Body of pancreas (tissue), 4 donors: Measurements from ENCODE around the gene SSH2. TPM values are rescaled to one million over a fixed set of nuclear protein-coding genes. Genes with fewer than 3 reads are reported as not detected.

Source experiments
- ATAC-seq: fragments of 150-250 bp; one replicate; pipeline ENCODE4 v1.9.1; 2016
- DNase-seq, 4 donors: peaks; one replicate each; pipeline ENCODE4 v3.0.0-alpha.2; 2019
- H3K27ac ChIP-seq, 4 donors: fragments of 200-600 bp; sonication (generic); 1 replicate in 3 of 4; 2 replicates in 1 of 4; pipeline versions ENCODE4 v1.5.1 to v1.6.1; 2016 to 2019; ENCODE audit warnings: mild to moderate bottlenecking in 1 of 4, mixed read lengths in 1 of 4, moderate library complexity in 1 of 4
- H3K27me3 ChIP-seq, 2 donors: fragments of 200-600 bp; sonication (generic); one replicate each; pipeline ENCODE4 v1.6.0; 2016; ENCODE audit warnings: mild to moderate bottlenecking in 1 of 2
- H3K36me3 ChIP-seq, 2 donors: fragments of 200-600 bp; sonication (generic); replicated peaks in 1 of 2; 2 replicates each; pipeline ENCODE4 v1.5.1; 2016; ENCODE audit warnings: low read depth in 2 of 2; ENCODE audit not compliant: insufficient read depth in 1 of 2
- H3K4me1 ChIP-seq: fragments of 200-600 bp; sonication (generic); one replicate; pipeline ENCODE4 v1.6.0; 2016
- H3K4me3 ChIP-seq, 2 donors: fragments of 200-600 bp; sonication (generic); 1 replicate in 1 of 2; 2 replicates in 1 of 2; pipeline ENCODE4 v1.5.1; 2016 to 2019
- H3K9me3 ChIP-seq, 3 donors: fragments of 200-600 bp; sonication (generic); 1 replicate in 2 of 3; 2 replicates in 1 of 3; pipeline ENCODE4 v1.5.1; 2016
- POLR2A ChIP-seq, 3 donors: fragments of 450-650 bp; IDR thresholded peaks; one replicate each; pipeline ENCODE4 v1.6.1; 2016; ENCODE audit warnings: antibody characterized with exemption in 3 of 3, mild to moderate bottlenecking in 2 of 3
- whole genome bisulfite sequencing, 2 donors: methylation state at CpG; one replicate each; pipeline ENCODE4 v1.1.5; 2017; 5-methylcytosine and 5-hydroxymethylcytosine counted together
- intact Hi-C: fragments of 100-400 bp; cut with DNase I; formaldehyde crosslinking; loops from one replicate; pipeline ENCODE4 v1.15.1; 2023
- total RNA-seq, 2 donors: library from RNA; depleted of rRNA; stranded (reverse); fragments of >200 nt; gene quantifications; one replicate each; pipeline ENCODE4 v1.1.0, GENCODE V29; 2016
- TF ChIP-seq, protein P1 (sequence below), 7 experiments: fragments of 450-650 bp in 4 of 7; fragments of 200-600 bp in 3 of 7; sonication (generic) in 3 of 7; IDR thresholded peaks; one replicate each; pipeline ENCODE4 v1.5.1; 2016 to 2019; ENCODE audit warnings: antibody characterized with exemption in 7 of 7

The SSH2 gene
- total RNA-seq, 2 donors from 2014 or later: 8.2 to 8.6 TPM

DNA sequence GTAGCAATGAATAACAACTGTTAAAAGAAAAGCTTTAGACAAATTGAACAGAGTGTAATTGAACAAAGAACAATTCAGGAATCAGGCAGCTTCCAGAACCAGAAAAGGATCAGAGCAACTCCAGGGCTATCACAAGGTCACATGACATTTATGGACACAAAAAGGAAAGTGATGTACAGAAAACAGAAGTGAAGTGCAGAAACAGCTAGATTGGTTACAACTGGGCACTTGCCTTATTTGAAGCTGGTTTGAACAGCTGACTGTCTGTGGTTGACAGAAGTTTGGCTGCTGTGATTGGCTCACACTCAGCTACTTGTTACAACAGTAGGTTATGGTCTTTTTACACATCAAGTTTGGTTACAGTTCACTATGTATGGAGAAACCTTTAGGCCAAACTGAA is 26.2 kb upstream of the SSH2 start:
- H3K36me3 ChIP-seq: no peaks in the 10 kb centered on the region
- H3K27me3 ChIP-seq: no peaks in the 10 kb centered on the region
- intact Hi-C loops: no loop called here
- no peak overlapping the region for H3K27ac ChIP-seq
- no peak overlapping the region for H3K4me3 ChIP-seq
- DNase-seq (no peak), ATAC-seq (no peak)
- H3K9me3 ChIP-seq: peaks cover 0 to 7% (median 0%) of the 10 kb centered on the region in 3 donors
- H3K4me1 ChIP-seq: no peaks in the 10 kb centered on the region
- TF ChIP-seq, protein P1, sequence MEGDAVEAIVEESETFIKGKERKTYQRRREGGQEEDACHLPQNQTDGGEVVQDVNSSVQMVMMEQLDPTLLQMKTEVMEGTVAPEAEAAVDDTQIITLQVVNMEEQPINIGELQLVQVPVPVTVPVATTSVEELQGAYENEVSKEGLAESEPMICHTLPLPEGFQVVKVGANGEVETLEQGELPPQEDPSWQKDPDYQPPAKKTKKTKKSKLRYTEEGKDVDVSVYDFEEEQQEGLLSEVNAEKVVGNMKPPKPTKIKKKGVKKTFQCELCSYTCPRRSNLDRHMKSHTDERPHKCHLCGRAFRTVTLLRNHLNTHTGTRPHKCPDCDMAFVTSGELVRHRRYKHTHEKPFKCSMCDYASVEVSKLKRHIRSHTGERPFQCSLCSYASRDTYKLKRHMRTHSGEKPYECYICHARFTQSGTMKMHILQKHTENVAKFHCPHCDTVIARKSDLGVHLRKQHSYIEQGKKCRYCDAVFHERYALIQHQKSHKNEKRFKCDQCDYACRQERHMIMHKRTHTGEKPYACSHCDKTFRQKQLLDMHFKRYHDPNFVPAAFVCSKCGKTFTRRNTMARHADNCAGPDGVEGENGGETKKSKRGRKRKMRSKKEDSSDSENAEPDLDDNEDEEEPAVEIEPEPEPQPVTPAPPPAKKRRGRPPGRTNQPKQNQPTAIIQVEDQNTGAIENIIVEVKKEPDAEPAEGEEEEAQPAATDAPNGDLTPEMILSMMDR (IDR thresholded peaks at IDR 0.05): no peak
- TF ChIP-seq POLR2A (IDR thresholded peaks at IDR 0.05): no peak

DNA sequence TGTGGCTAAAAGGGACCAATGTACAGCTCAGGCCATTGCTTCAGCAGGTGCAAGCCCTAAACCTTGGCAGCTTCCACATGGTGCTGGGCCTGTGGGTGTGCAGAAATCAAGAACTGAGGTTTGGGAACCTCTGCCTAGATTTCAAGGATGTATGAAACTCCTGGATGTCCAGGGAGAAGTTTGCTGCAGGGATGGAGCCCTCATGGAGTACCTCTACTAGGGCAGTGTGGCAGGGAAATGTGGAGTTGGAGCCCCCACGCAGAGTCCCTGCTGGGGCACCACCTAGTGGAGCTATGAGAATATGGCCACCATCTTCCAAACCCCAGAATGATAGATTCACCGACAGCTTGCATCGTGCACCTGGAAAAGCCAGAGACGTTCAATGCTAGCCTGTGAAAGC is 24.4 kb upstream of the SSH2 start:
- no peak overlapping the region for H3K27ac ChIP-seq
- ATAC-seq (no peak), DNase-seq (no peak)
- H3K4me1 ChIP-seq: no peaks in the 10 kb centered on the region
- no peaks in the 10 kb centered on the region for H3K27me3 ChIP-seq
- TF ChIP-seq POLR2A (IDR thresholded peaks at IDR 0.05): no peak
- TF ChIP-seq, protein P1 (IDR thresholded peaks at IDR 0.05): no peak
- H3K36me3 ChIP-seq: no peaks in the 10 kb centered on the region
- peaks cover 0 to 7% (median 0%) of the 10 kb centered on the region in 3 donors for H3K9me3 ChIP-seq
- intact Hi-C loops: no loop called here
- H3K4me3 ChIP-seq: no peak overlapping the region
- WGBS, 2 donors: 82 to 85% methylated on average over 4 of the region's 4 CpGs

DNA sequence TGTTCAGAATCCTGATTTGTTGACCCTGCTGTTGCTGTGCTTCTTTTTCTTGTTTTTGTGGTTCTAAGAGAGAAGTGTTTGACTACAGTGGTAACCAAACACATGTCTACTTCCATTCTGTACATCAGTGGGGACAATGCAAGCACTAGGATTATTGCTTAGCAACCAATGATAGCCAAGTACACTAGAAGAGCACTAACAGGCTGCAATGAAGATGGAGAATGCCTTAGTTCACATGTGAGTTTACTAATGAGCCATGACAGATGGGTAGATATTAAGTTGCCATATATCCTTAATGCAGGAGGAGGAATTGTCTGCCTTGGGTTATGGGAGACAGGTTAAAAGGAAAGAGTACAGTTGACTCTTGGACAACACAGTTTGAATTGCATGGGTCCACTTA is 19.7 kb upstream of the SSH2 start:
- no peaks in the 10 kb centered on the region for H3K27me3 ChIP-seq
- peaks cover 0 to 7% (median 0%) of the 10 kb centered on the region in 3 donors for H3K9me3 ChIP-seq
- H3K27ac ChIP-seq: no peak overlapping the region
- no peak for TF ChIP-seq POLR2A (IDR thresholded peaks at IDR 0.05)
- TF ChIP-seq, protein P1 (IDR thresholded peaks at IDR 0.05): no peak
- intact Hi-C loops: no loop called here
- no peak for DNase-seq
- ATAC-seq: no peak
- no peaks in the 10 kb centered on the region for H3K36me3 ChIP-seq
- no peak overlapping the region for H3K4me3 ChIP-seq
- H3K4me1 ChIP-seq: no peaks in the 10 kb centered on the region

DNA sequence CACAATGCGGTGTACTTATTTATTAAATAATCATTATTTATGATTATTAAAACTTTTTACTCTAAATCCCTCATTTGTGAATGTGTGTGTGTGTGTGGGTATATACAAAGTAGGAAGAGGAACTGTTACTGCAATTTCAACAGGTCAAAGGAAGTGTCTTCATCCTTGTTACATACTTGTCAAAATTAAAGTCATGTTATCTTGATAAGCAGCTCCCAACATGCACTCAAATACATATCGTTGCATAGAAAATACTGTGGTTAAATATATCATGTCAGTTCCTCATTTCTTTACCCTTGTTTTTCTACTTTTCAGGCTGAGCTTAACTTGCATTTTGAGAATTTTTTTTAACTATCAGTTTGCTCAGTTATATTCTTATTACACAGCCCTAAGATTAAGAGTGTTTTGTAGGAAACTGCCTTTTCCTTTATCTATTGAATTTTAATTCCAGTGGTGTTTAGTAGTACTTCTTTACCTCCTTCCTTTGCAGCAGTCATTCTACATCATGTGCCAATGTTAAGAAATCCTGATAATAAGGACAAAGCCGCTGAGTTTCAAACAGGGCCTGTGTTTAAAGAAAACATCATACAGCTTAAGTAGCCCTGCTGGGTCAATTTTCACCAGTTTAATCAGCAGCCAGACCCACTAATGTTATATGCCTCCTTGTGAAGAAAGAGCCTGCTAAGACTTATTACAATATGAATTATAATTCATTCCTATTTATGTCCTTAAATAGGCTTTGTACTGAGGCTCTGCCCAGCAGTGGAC is 18.6 kb upstream of the SSH2 start:
- 56 to 71% methylated on average over 3 of the region's 3 CpGs for WGBS, 2 donors
- no peak overlapping the region for H3K27ac ChIP-seq
- H3K9me3 ChIP-seq: no peaks in the 10 kb centered on the region
- intact Hi-C loops: no loop called here
- no peaks in the 10 kb centered on the region for H3K36me3 ChIP-seq
- DNase-seq (no peak), ATAC-seq (no peak)
- TF ChIP-seq, protein P1 (IDR thresholded peaks at IDR 0.05): no peak
- TF ChIP-seq POLR2A (IDR thresholded peaks at IDR 0.05): no peak
- H3K4me3 ChIP-seq: no peak overlapping the region
- no peaks in the 10 kb centered on the region for H3K4me1 ChIP-seq
- H3K27me3 ChIP-seq: no peaks in the 10 kb centered on the region

DNA sequence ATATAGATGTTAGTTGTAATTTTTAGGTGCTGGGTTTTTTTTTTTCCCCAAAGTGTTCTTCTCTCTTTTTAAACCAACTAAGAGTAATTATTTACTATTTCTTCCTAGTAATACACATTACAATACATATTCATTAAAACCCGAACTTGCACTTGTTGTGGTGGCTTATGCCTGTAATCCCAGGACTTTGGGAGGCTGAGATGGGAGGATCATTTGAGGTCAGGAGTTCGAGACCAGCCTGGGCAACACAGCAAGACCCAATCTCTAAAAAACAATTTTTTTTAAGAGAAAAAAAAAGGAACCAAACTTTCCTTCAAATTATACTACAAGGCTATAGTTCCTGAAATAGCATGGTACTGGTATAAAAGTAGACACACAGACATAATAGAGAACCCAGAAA is 15.3 kb upstream of the SSH2 start:
- TF ChIP-seq, protein P1 (IDR thresholded peaks at IDR 0.05): no peak
- TF ChIP-seq POLR2A (IDR thresholded peaks at IDR 0.05): no peak
- Histone ChIP-seq H3K9me3 (no peaks in the 10 kb centered on the region), H3K27me3 (no peaks in the 10 kb centered on the region), H3K4me1 (no peaks in the 10 kb centered on the region), H3K36me3 (no peaks in the 10 kb centered on the region), H3K4me3 (no peak overlapping the region), H3K27ac (no peak overlapping the region)
- 80 to 89% methylated on average over 2 of the region's 2 CpGs for WGBS, 2 donors
- DNase-seq (no peak), ATAC-seq (no peak)
- intact Hi-C loops: no loop called here
